ENCODE data around the gene C6orf15. TPM values are rescaled to one million over a fixed set of nuclear protein-coding genes. Genes with fewer than 3 reads are reported as not detected.

The C6orf15 gene
- total RNA-seq, 4 donors from 2014 or later = not detected

- 70 to 92% methylated on average over 7 to 11 of the region's 11 CpGs for WGBS, 2 donors (ENCODE audit: low coverage in 1 of 2)
- intact Hi-C loops (cut with DNase I; ENCODE audit: low total_unique reads) = no loop called here
Measured at GRCh38 chr6:31110825-31111582, 1.4 kb downstream of the C6orf15 start.

GRCh38 chr6:31107052-31107451 lies 5.3 kb downstream of the C6orf15 start:
- Histone ChIP-seq H3K4me1 (no peaks in the 10 kb centered on the region), H3K4me3 (no peak overlapping the region), H3K27me3 (no peaks in the 10 kb centered on the region), H3K9me3 (no peaks in the 10 kb centered on the region), H3K36me3 (no peaks in the 10 kb centered on the region), H3K27ac (no peak overlapping the region)
- in situ Hi-C loops (cut with MboI; ENCODE audit: low pct_ligation_motif_present in 1 of 4, low pct_unique_long_range_greater_than_20kb in 1 of 4, low sequenced_read_pairs in 3 of 4) = no loop called here
- DNase-seq = no peak
- intact Hi-C loops (cut with DNase I; ENCODE audit: low total_unique reads) = no loop called here
- TF ChIP-seq EP300 (IDR thresholded peaks at IDR 0.05; ENCODE audit: low read depth) = no peak
- no peak for TF ChIP-seq POLR2AphosphoS5 (IDR thresholded peaks at IDR 0.05)
- no peak for TF ChIP-seq CTCF (IDR thresholded peaks at IDR 0.05)
- TF ChIP-seq POLR2A (IDR thresholded peaks at IDR 0.05) = no peak
- WGBS, 2 donors (ENCODE audit: low coverage in 1 of 2) = 73 to 90% methylated on average over 2 to 4 of the region's 4 CpGs

More at GRCh38 chr6:31110825-31111582, 1.4 kb downstream of the C6orf15 start:
- no peaks in the 10 kb centered on the region for H3K27me3 ChIP-seq
- TF ChIP-seq POLR2AphosphoS5 (IDR thresholded peaks at IDR 0.05) = no peak
- no peak for TF ChIP-seq CTCF (IDR thresholded peaks at IDR 0.05)
- no peak for TF ChIP-seq POLR2A (IDR thresholded peaks at IDR 0.05)
- no peak for TF ChIP-seq EP300 (IDR thresholded peaks at IDR 0.05; ENCODE audit: low read depth)
- H3K27ac ChIP-seq = no peak overlapping the region
- no peaks in the 10 kb centered on the region for H3K9me3 ChIP-seq
- peaks cover 12 to 21% (median 17%) of the 10 kb centered on the region in 4 donors for H3K4me1 ChIP-seq
- DNase-seq = no peak
- in situ Hi-C loops (cut with MboI; ENCODE audit: low pct_ligation_motif_present in 1 of 4, low pct_unique_long_range_greater_than_20kb in 1 of 4, low sequenced_read_pairs in 3 of 4) = no loop called here
- no peaks in the 10 kb centered on the region for H3K36me3 ChIP-seq
- H3K4me3 ChIP-seq = no peak overlapping the region

GRCh38 chr6:31103136-31103535 lies 9.2 kb downstream of the C6orf15 start:
- in situ Hi-C loops (cut with MboI; ENCODE audit: low pct_ligation_motif_present in 1 of 4, low pct_unique_long_range_greater_than_20kb in 1 of 4, low sequenced_read_pairs in 3 of 4) = no loop called here
- DNase-seq = no peak
- no peaks in the 10 kb centered on the region for H3K27me3 ChIP-seq
- H3K9me3 ChIP-seq = no peaks in the 10 kb centered on the region
- H3K4me3 ChIP-seq = no peak overlapping the region
- WGBS, 2 donors (ENCODE audit: low coverage in 1 of 2) = 80 to 97% methylated on average over 2 of the region's 2 CpGs
- intact Hi-C loops (cut with DNase I; ENCODE audit: low total_unique reads) = no loop called here
- H3K4me1 ChIP-seq = no peaks in the 10 kb centered on the region
- no peak overlapping the region for H3K27ac ChIP-seq
- no peaks in the 10 kb centered on the region for H3K36me3 ChIP-seq
- TF ChIP-seq EP300 (IDR thresholded peaks at IDR 0.05; ENCODE audit: low read depth) = no peak
- no peak for TF ChIP-seq POLR2AphosphoS5 (IDR thresholded peaks at IDR 0.05)
- no peak for TF ChIP-seq POLR2A (IDR thresholded peaks at IDR 0.05)
- TF ChIP-seq CTCF (IDR thresholded peaks at IDR 0.05) = no peak

GRCh38 chr6:31098449-31098938 lies 13.9 kb downstream of the C6orf15 start:
- Histone ChIP-seq H3K4me3 (no peak overlapping the region), H3K36me3 (no peaks in the 10 kb centered on the region), H3K27me3 (no peaks in the 10 kb centered on the region), H3K27ac (no peak overlapping the region), H3K4me1 (peaks cover 0 to 16% (median 10%) of the 10 kb centered on the region in 4 donors), H3K9me3 (no peaks in the 10 kb centered on the region)
- no peak for TF ChIP-seq POLR2A (IDR thresholded peaks at IDR 0.05)
- no peak for TF ChIP-seq POLR2AphosphoS5 (IDR thresholded peaks at IDR 0.05)
- TF ChIP-seq EP300 (IDR thresholded peaks at IDR 0.05; ENCODE audit: low read depth) = no peak
- TF ChIP-seq CTCF (IDR thresholded peaks at IDR 0.05) = no peak
- intact Hi-C loops (cut with DNase I; ENCODE audit: low total_unique reads) = loop anchor here (5.0 kb wide), 1 partner anchor 971 kb away; no protein-coding TSS in a partner anchor
- WGBS, 2 donors (ENCODE audit: low coverage in 1 of 2) = 96 to 97% methylated on average over 4 of the region's 4 CpGs
- in situ Hi-C loops (cut with MboI; ENCODE audit: low pct_ligation_motif_present in 1 of 4, low pct_unique_long_range_greater_than_20kb in 1 of 4, low sequenced_read_pairs in 3 of 4) = loop anchor here in 1 of 4 donors (25.0 kb wide), 1 partner anchor 636 kb away; no protein-coding TSS in a partner anchor
- no peak for DNase-seq
